Stimulated activated memory B cell treated with anti-CD40 and anti-IgM and Interleukin-4, amounts not matched to agents 10 μg/mL and 1 μg/mL and 100 μg/mL, for 72 hours (primary cell): ENCODE measurements around the gene PRKCG.
"Not testable (repeated sequence)": the region's sequence is repeated elsewhere in the genome, so short reads cannot be mapped to it uniquely, and the experiment has no call there.

Experiments used
- ATAC-seq: fragments of 150-1000 bp; cut with Tn5 transposase; 2 replicates; pipeline ENCODE4 v1.10.0; 2021
- H3K27ac Mint-ChIP-seq: one replicate; pipeline ENCODE4 v1.8.0; 2022; ENCODE audit warnings: mild to moderate bottlenecking, mixed read lengths
- H3K27me3 Mint-ChIP-seq: one replicate; pipeline ENCODE4 v1.8.0; 2022; ENCODE audit warnings: mixed read lengths
- H3K36me3 Mint-ChIP-seq: one replicate; pipeline ENCODE4 v1.8.0; 2022; ENCODE audit warnings: mixed read lengths
- H3K4me1 Mint-ChIP-seq: one replicate; pipeline ENCODE4 v1.8.0; 2022; ENCODE audit warnings: mixed read lengths
- H3K4me3 Mint-ChIP-seq: one replicate; pipeline ENCODE4 v1.8.0; 2022; ENCODE audit warnings: mild to moderate bottlenecking, moderate library complexity, mixed read lengths
- H3K9me3 Mint-ChIP-seq: one replicate; pipeline ENCODE4 v1.8.0; 2022; ENCODE audit warnings: mixed read lengths

Gene PRKCG

GRCh38 chr19:53927739-53928138, 45.7 kb downstream of the PRKCG start:
- Mint-ChIP-seq H3K9me3 (peaks cover 23% of the 10 kb centered on the region), H3K4me1 (no peaks in the 10 kb centered on the region)

GRCh38 chr19:53936029-53936428, 54.0 kb downstream of the PRKCG start:
- peaks cover 10% of the 10 kb centered on the region for H3K9me3 Mint-ChIP-seq
- H3K27me3 Mint-ChIP-seq: peaks cover 9% of the 10 kb centered on the region
- no peaks in the 10 kb centered on the region for H3K4me1 Mint-ChIP-seq
- no peak overlapping the region for H3K27ac Mint-ChIP-seq
- no peaks in the 10 kb centered on the region for H3K36me3 Mint-ChIP-seq
- no peak overlapping the region for H3K4me3 Mint-ChIP-seq
- no peak for ATAC-seq

More at GRCh38 chr19:53927739-53928138, 45.7 kb downstream of the PRKCG start:
- no peak overlapping the region for H3K27ac Mint-ChIP-seq
- no peak overlapping the region for H3K4me3 Mint-ChIP-seq
- H3K36me3 Mint-ChIP-seq: no peaks in the 10 kb centered on the region
- no peaks in the 10 kb centered on the region for H3K27me3 Mint-ChIP-seq
- ATAC-seq: no peak

DNA sequence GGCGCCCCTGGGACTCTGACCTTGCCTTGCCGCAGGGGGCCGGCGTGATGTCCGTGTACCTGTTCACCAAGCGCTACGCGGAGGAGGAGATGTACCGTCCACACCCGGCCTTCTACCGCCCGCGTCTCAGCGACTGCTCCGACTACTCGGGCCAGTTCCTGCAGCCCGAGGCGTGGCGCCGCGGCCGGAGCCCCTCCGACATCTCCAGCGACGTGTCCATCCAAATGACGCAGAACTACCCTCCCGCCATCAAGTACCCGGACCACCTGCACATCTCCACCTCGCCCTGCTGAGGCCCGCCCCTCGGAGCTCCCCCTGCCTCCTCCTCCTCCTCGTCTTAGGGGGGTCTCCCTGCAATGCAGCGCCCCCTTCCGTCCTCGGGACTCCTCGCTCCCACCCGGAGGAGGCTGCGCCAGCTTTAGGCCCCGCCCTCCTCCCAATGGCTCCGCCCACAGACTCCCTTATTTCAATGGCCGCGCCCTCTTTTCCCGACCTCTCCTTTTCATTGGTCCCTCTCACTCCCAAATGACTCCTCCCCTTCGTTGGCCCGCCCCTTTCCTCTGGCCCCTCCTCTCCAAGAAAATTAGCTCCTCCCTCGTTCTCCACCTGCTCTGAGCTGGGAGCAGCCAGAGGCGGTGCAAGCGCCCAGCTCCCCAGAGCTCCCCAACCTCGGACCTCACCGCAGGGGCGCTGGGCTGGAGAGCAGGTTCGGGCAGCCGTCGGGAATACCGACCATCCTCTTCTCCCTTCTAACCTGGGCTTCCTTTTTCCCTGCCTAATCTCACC, 60.2 kb downstream of the PRKCG start:
- Mint-ChIP-seq H3K27ac (no peak overlapping the region), H3K4me1 (no peaks in the 10 kb centered on the region), H3K27me3 (peaks cover 36% of the 10 kb centered on the region), H3K36me3 (peaks cover 11% of the 10 kb centered on the region), H3K4me3 (no peak overlapping the region), H3K9me3 (peaks cover 22% of the 10 kb centered on the region)
- no peak for ATAC-seq

DNA sequence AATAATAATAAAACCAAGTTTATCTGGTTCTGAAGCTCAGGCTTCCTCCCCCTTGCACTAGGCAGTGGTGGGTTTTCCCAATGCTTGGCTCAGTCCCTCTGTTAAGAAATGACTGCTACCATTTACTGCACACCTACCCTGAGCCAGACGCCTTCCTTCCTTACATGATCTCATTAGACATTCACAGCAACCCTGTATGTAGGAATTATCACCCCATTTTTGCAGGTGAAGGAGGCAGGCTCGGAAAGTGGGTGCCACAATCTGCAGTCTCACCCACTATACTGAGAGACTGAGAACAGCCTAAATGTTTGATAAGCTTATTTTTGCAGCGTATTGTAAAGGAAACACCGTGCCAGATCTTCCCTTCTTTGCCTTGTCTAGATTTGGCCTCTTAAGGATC, 62.4 kb downstream of the PRKCG start:
- no peaks in the 10 kb centered on the region for H3K4me1 Mint-ChIP-seq

DNA sequence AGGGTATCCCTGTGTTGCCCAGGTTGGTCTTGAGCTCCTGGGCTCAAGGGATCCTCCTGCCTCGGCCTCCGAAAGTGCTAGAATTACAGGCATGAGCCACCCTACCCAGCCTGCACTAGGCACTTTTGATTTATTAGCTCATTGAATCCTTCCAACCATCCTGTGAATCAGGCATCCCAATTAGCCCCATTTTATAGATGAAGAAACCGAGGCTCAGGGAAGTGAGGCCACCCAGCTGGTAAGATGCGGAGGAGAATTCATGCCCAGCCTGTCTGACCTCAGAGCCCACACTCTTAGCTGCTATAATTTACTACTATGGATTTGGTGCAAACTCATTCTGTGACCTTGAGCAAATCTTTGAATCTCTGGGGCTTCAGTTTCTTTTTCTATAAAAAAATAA, 62.9 kb downstream of the PRKCG start:
- Mint-ChIP-seq H3K27me3 (peaks cover 45% of the 10 kb centered on the region), H3K4me3 (no peak overlapping the region), H3K9me3 (peaks cover 21% of the 10 kb centered on the region), H3K27ac (no peak overlapping the region), H3K36me3 (peaks cover 11% of the 10 kb centered on the region), H3K4me1 (no peaks in the 10 kb centered on the region)
- ATAC-seq: no peak

More for the DNA sequence above, 62.4 kb downstream of the PRKCG start:
- H3K27ac Mint-ChIP-seq: no peak overlapping the region
- H3K9me3 Mint-ChIP-seq: peaks cover 21% of the 10 kb centered on the region
- H3K4me3 Mint-ChIP-seq: no peak overlapping the region
- ATAC-seq: no peak
- H3K36me3 Mint-ChIP-seq: peaks cover 11% of the 10 kb centered on the region
- peaks cover 45% of the 10 kb centered on the region for H3K27me3 Mint-ChIP-seq

- H3K27ac Mint-ChIP-seq: no peak overlapping the region
- peaks cover 11% of the 10 kb centered on the region for H3K36me3 Mint-ChIP-seq
- no peak overlapping the region for H3K4me3 Mint-ChIP-seq
- peaks cover 19% of the 10 kb centered on the region for H3K9me3 Mint-ChIP-seq
- ATAC-seq: no peak
- no peaks in the 10 kb centered on the region for H3K4me1 Mint-ChIP-seq
- H3K27me3 Mint-ChIP-seq: peaks cover 41% of the 10 kb centered on the region
Observed at GRCh38 chr19:53945441-53945840, 63.4 kb downstream of the PRKCG start.

GRCh38 chr19:53945998-53946397, 64.0 kb downstream of the PRKCG start:
- Mint-ChIP-seq H3K9me3 (peaks cover 17% of the 10 kb centered on the region), H3K36me3 (peaks cover 11% of the 10 kb centered on the region), H3K27ac (no peak overlapping the region), H3K4me3 (no peak overlapping the region), H3K4me1 (no peaks in the 10 kb centered on the region), H3K27me3 (peaks cover 36% of the 10 kb centered on the region)
- ATAC-seq: no peak

DNA sequence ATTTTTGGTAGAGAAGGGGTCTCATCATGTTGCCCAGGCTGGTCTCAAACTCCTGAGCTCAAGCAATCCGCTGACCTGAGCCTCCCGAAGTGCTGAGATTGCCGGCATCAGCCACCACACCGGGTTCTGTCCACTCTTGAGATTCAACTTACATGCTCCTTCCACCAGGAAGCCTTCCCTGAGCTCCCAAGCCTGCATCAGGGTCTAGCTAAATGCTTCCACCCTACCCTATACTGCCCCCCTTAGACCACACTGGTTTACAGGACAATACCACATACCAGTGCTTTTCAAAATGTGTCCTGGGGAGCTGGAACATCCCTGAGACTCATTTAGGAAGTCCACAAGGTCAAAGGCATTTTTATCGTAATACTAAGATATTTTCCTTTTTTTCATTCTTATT, 65.6 kb downstream of the PRKCG start:
- Mint-ChIP-seq H3K27ac (no peak overlapping the region), H3K4me3 (no peak overlapping the region), H3K9me3 (peaks cover 16% of the 10 kb centered on the region), H3K36me3 (peaks cover 8% of the 10 kb centered on the region), H3K27me3 (peaks cover 33% of the 10 kb centered on the region), H3K4me1 (no peaks in the 10 kb centered on the region)
- ATAC-seq: no peak

GRCh38 chr19:53948611-53949010, 66.6 kb downstream of the PRKCG start:
- H3K27ac Mint-ChIP-seq, H3K4me3 Mint-ChIP-seq, H3K36me3 Mint-ChIP-seq, ATAC-seq, H3K4me1 Mint-ChIP-seq: not testable (repeated sequence)
- peaks cover 11% of the 10 kb centered on the region for H3K9me3 Mint-ChIP-seq
- peaks cover 24% of the 10 kb centered on the region for H3K27me3 Mint-ChIP-seq

DNA sequence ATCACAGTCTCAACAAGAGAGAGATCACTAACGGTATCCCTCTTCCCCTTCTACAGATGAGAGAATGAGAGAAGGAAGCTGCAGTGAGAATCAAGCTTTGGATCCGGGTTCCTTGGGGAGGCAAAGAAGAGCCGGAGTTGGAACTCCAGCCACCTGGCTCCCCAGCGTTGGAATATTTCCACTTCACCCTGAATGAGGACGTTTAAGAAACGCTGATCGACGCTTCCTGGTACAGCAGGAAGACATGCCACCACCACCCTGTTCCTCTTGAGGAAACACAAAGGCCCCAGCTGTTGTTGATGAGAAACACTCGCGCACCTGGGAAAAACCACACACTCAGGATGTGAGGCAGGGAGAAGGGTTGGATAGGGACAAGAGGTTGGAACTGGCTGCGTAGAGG, 69.4 kb downstream of the PRKCG start:
- no peaks in the 10 kb centered on the region for H3K4me1 Mint-ChIP-seq
- H3K36me3 Mint-ChIP-seq: no peaks in the 10 kb centered on the region
- no peak overlapping the region for H3K4me3 Mint-ChIP-seq
- H3K27ac Mint-ChIP-seq: no peak overlapping the region
- H3K27me3 Mint-ChIP-seq: peaks cover 34% of the 10 kb centered on the region
- no peak for ATAC-seq
- H3K9me3 Mint-ChIP-seq: peaks cover 13% of the 10 kb centered on the region

GRCh38 chr19:53951947-53952346, 70.0 kb downstream of the PRKCG start:
- Mint-ChIP-seq H3K9me3 (peaks cover 12% of the 10 kb centered on the region), H3K4me1 (no peaks in the 10 kb centered on the region), H3K4me3 (no peak overlapping the region), H3K27me3 (peaks cover 35% of the 10 kb centered on the region), H3K27ac (no peak overlapping the region), H3K36me3 (no peaks in the 10 kb centered on the region)
- ATAC-seq: no peak

DNA sequence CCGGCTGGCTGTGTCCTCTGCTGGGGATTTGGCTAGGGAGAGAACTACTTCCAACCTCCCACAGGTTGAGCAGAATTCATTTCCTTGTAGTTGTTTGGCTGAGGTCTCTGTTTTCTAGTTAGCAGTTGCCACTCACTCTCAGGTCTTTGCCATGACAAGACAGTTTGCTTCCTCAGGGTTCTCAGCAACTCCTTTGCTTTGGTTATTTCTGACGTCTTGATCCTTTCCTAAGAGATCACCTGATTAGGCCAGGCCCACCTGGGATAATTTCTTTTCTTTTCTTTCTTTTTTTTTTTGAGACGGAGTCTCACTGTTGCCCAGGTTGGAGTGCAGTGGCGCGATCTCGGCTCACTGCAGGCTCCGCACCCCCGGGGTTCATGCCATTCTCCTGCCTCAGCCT, 71.4 kb downstream of the PRKCG start:
- H3K4me1 Mint-ChIP-seq: no peaks in the 10 kb centered on the region
- no peak overlapping the region for H3K27ac Mint-ChIP-seq
- H3K27me3 Mint-ChIP-seq: peaks cover 39% of the 10 kb centered on the region
- peaks cover 8% of the 10 kb centered on the region for H3K9me3 Mint-ChIP-seq
- H3K4me3 Mint-ChIP-seq: no peak overlapping the region
- H3K36me3 Mint-ChIP-seq: peaks cover under 1% of the 10 kb centered on the region
- no peak for ATAC-seq
